Pons (tissue), 1 donor: ENCODE results near the gene FZD10.

Source experiments
- DNase-seq: peaks from one replicate; pipeline ENCODE4 v3.0.0-alpha.2; 2016; ENCODE audit warnings: low spot score

FZD10 gene

DNA sequence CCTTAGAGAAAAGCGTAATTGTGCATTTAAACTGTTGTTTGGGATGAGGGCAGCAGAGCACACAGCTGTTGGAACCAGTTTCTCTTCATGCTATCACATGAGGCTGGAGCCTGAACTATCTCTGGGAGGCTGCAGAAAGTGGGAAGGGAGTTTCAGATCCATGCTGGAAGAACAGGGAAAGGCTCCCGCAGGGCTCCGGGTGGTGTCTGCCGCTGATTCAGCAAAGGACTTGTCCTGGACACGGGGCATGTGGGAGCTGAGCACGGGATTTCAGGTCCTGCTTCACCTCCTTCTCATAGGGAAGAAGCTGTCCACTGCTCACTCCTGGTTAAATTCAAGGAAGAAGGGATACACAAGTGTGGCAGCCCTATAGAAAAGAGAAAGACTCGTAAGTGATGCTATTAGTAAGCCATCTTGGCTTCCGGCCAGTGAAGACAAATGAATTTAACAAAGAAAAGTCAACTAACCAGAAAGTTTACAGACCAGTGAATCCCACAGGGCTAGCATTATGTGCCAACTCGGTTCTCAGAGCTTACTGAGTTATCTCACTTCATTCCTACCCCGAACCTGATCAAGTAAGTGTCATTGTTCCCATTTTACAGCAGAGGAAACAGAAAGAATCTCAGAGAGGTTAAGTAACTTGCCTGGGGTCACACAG is 6.7 kb upstream of the FZD10 start:
- DNase-seq = no peak

DNA sequence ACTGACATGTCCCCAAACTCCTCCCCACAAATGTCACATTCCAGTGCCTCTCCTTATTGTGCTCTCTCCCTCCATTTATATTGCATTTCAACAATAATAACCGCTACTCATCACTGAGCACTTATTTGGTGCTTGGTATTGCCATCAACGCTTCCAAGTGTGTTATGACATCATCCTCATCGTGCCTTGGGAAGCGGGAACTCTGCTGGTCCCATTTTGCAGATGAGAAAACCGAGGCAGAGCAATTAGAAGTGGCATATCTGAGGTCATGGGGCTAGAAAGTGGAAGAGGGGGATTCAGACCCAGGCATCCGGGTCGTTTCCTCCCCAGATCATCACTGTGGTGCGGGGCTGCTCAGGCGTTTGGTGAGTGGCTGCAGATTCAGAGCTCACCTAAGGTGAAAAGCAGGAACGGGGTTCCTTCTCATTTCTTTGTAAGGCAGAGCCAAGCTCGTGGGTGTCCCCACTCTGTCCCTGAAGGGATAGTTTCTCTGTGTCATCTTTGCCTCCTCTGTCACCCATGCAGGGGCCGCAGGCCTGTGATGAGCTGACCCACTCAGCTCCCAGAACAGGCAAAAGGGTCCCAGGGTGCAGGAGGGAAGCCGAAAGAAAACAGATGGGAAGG is 5.5 kb upstream of the FZD10 start:
- no peak for DNase-seq

DNA sequence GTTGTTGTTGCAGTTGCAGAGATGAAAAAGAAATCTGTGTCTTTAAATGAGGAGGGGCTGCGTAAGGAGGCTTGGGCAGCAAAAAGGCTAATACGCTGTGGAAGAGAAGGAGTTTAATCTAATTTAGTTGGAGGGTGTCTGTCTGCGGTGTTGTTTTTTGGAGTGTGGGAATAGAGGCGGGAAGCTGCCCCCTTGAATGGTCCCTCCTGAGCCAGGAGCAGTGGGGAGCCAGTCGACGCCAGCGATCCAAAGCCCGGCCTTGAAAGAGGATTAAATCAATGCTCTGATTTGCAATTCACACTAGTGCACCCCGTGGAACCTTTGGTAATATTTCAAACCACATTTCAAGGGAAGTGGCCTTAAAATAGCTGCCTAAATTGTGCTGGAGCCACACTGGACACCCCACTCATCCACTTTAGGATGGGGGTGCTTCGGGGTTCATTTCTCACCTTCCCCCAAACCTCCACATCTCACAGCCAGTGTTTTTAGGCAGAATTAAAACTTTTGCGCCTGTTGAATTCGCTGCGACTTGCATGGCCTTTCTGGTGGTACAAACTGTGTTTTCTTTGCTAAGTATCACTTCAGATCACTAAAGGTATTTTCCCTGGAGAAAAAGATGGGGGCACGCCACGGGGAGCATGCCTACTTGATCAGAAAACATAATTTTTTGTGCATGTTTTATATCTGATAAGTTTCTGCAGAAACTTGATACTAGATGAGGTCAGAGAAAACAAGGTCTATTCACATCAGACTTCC is 4.1 kb upstream of the FZD10 start:
- DNase-seq = no peak

DNA sequence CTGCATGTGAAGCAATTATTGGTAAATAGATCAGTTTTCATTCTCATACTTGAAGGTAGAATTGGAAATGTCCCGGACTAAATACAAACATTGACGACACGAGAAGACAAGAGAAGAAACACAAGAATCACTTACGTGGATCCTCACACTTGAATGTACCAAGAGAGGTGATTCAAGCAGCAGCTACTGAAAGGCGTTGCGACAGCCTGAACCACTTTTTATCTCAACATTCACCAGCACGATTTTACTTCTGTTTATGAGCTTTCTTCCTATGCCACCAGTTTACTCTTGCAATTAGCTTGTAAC is 3.6 kb upstream of the FZD10 start:
- DNase-seq = no peak

DNA sequence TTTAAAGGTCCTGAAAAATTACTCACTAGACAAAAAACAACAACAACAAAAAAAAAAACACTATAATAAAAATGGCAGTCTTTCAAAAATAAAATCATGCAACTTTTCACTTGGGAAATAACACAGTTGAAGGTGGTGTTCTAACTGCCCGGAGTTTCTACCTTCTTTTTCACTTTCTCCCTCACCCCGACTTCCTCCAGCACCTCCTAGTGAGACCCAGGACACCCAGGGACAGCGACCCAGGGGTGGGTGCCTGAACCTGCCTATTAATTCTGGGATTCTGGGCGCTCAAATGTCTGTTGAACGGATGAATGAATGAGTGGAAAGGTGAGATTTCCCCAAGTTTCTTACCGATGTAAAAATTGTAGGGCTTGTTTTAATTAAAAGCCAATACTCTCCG is 2.0 kb upstream of the FZD10 start:
- DNase-seq = peak; percentile 5

DNA sequence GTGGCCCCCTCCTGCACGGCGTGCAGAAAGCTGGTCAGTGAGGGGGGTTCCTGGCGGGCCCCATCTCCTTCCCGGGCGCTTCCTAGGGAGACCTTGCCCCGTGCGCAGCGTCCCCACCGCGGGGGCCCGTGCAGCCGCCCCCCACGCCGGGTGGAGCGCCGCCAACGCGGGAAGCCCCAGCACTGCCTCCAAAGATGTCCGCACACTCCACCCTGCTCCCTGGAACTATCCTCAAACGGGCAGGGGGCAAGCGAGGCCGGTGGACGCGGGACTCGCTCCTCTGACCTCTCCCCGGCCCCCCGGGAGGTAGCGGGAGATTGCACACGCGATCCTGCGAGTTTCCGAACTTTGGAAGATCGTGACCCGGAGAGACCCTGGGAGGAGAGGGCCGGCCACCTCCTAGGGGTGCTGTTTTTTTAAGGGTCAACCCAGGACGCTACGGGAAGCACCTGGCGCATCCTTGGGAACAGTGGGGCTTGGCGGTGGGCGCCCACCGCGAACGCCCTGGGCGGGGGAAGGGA is 1.5 kb upstream of the FZD10 start:
- DNase-seq = no peak

DNA sequence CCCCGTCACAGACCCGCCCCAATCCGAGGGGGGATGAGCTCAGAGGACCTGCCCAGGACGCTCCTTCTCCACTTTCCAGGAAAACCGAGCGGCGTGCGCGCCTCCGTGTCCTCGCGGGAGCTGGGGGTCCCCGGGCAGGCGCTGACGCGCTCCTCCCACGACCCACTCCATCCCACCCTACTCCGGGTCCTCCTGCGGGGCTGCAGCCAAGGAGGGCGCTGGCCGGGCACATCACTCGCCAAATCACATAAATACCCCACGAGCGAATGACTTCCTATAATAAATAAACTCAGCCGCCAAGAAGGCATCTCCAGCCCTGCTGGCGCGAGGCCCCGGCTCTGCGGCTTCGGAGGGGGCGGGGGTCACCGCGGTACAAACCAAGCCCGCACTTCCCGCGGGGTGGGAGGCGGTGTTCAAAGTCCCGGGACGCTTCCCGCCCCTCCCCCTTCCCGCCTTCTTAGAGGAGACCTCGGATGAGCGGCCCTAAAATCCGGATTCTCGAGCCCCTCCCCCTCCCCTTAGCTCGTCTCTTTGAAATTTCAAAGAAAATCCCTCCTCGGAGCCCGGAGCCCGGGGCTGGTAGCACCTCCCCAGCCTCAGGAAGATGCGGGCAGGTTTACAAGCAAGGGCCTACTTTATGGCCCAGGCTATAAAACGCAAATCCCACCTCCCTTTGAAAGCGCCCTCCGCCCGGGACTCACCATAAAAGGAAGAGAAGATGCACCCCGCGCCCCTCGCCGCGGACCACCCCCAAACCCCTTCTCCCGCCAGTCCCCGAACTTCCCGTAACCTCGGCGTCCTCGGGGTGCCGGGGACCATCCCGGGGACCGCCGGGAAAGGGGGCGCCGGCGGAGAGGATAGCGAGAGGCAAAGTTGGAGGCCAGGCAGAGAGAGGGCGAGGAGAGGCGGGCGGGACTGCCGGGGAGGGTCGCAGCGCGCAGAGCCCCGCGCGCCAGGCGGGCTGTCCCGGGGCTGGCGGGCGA is 712 bp upstream of the FZD10 start:
- no peak for DNase-seq

DNA sequence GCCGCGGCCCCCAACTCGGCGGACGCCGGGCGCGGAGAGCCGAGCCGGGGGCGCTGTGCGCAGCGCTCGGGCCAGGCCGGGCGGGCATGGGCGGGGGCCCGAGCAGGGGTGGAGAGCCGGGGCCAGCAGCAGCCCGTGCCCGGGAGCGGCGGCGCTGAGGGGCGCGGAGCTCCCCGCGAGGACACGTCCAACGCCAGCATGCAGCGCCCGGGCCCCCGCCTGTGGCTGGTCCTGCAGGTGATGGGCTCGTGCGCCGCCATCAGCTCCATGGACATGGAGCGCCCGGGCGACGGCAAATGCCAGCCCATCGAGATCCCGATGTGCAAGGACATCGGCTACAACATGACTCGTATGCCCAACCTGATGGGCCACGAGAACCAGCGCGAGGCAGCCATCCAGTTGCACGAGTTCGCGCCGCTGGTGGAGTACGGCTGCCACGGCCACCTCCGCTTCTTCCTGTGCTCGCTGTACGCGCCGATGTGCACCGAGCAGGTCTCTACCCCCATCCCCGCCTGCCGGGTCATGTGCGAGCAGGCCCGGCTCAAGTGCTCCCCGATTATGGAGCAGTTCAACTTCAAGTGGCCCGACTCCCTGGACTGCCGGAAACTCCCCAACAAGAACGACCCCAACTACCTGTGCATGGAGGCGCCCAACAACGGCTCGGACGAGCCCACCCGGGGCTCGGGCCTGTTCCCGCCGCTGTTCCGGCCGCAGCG is 639 bp downstream of the FZD10 start:
- no peak for DNase-seq

DNA sequence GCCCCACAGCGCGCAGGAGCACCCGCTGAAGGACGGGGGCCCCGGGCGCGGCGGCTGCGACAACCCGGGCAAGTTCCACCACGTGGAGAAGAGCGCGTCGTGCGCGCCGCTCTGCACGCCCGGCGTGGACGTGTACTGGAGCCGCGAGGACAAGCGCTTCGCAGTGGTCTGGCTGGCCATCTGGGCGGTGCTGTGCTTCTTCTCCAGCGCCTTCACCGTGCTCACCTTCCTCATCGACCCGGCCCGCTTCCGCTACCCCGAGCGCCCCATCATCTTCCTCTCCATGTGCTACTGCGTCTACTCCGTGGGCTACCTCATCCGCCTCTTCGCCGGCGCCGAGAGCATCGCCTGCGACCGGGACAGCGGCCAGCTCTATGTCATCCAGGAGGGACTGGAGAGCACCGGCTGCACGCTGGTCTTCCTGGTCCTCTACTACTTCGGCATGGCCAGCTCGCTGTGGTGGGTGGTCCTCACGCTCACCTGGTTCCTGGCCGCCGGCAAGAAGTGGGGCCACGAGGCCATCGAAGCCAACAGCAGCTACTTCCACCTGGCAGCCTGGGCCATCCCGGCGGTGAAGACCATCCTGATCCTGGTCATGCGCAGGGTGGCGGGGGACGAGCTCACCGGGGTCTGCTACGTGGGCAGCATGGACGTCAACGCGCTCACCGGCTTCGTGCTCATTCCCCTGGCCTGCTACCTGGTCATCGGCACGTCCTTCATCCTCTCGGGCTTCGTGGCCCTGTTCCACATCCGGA is 1.4 kb downstream of the FZD10 start:
- no peak for DNase-seq

DNA sequence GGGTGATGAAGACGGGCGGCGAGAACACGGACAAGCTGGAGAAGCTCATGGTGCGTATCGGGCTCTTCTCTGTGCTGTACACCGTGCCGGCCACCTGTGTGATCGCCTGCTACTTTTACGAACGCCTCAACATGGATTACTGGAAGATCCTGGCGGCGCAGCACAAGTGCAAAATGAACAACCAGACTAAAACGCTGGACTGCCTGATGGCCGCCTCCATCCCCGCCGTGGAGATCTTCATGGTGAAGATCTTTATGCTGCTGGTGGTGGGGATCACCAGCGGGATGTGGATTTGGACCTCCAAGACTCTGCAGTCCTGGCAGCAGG is 1.9 kb downstream of the FZD10 start:
- no peak for DNase-seq

DNA sequence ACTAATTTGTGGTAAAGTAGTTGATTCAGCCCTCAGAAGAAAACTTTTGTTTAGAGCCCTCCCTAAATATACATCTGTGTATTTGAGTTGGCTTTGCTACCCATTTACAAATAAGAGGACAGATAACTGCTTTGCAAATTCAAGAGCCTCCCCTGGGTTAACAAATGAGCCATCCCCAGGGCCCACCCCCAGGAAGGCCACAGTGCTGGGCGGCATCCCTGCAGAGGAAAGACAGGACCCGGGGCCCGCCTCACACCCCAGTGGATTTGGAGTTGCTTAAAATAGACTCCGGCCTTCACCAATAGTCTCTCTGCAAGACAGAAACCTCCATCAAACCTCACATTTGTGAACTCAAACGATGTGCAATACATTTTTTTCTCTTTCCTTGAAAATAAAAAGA is 2.7 kb downstream of the FZD10 start:
- DNase-seq = no peak

DNA sequence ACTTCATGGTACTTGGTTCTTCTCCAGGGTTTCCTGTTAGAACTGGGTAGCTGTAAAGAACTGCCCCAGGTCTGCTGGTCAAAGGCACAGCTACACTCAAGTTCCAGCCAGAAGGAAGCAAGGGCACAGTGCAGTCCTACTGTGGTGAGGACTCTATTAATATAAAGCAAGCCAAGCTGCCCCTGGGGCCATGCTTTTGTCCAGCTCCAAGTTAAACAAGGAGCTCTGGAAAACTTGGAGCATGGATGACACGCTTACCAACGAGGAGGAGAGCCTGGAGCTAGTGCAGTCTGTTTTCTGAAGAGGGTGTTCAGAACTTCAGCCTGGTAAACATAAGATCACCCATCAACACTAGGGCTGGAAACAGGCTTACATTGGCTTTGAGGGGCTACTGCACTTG is 4.0 kb downstream of the FZD10 start:
- DNase-seq = no peak

DNA sequence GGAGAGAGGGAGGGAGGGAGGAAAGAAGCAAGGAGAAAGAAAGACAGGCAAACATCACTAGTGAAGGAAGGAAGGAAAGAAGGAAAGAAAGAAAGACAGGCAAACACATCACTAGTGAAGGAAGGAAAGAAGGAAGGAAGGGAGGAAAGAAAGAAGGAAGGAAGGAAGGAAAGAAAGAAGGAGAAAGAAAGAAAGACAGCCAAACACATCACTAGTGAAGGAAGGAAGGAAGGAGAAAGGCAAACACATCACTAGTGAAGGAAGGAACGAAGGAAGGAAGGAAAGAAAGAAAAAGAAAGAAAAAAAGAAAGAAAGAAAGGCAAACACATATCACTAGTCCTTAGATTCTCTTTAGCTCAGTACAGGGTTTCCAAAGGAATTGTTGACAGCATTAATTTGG is 5.3 kb downstream of the FZD10 start:
- no peak for DNase-seq

DNA sequence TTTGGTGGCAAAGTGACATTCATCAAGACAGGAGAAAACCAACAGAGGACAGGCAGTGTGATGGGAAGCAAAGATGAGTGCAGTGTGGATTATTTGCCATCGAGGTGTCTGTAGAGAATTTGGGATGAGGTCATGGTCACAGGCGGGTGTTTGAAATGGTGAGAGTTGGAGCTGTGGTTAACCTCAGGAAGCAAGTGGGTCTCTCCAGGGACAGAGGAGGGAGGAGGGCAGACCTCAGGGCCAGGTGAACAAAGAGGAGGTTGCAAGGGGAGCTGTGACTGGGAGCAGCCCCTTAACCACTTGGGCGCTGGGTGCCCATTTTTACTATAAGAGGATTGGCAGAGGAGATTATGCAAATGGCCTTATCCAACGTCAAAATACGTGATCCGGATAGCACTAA is 7.0 kb downstream of the FZD10 start:
- DNase-seq = no peak

DNA sequence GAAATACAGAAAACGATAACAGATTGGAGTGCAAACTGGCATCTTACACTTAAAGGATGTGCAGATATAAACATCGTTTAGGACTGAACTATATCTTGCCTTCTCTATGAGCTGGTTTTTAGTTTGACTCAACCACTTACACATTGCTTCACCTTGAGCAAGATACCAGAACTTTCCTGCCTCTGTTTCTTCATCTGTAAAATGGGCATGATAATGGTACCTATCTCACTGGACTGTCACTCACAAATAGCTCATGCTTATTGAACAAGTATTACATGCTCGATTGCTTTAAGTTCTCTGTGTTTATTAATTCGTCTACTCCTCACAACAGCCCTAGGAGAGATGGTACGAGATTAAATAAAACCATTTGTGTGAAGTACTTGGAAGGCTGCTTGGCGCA is 7.7 kb downstream of the FZD10 start:
- DNase-seq = no peak

DNA sequence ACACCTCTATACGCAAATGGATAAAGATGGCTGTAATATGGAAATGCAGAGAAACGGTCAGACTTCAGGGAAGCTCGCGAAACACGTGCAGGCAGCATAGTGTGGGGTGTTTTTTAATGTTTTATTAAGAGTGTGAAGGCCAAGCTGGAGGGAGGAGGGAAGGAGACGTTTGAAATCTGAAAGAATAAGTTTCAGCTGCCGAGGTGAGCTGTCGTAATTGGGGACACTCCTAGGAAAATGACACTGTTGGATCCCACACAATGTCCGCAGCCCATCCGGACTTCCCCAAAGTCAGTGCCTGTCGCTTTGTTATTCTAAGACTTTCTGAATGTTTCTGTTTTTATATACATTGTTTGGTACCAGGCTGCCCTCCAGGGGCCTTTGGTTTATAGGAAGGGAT is 8.3 kb downstream of the FZD10 start:
- DNase-seq = no peak

DNA sequence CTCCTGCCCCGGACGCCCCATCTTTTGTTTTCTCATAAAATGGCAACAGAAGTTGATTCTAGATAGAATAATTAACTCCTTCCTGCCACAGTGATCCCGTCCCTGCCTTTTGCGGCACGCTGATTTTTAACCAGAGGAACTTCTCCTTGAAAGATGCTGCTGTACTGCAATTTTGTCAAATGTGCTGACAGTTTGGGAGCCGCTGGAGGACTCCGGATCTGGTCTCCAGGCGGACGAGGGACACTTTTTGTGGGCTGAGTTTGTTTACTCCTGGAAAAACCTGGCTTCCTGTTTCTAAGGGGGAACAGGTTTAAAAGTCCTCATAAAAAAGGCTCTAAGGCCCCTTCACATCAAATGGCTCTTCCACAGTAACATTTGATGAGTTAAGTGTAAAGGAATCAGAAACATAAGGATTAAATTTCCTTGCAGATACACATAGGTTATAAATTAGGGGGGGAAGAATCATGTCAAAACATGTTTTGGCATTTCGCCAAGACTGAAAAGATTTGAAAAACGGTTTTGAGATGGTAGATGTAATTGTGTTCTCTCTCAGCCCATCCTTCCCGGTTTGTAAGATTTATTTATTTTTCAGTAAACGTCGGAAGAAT is 15.5 kb downstream of the FZD10 start:
- DNase-seq = no peak

DNA sequence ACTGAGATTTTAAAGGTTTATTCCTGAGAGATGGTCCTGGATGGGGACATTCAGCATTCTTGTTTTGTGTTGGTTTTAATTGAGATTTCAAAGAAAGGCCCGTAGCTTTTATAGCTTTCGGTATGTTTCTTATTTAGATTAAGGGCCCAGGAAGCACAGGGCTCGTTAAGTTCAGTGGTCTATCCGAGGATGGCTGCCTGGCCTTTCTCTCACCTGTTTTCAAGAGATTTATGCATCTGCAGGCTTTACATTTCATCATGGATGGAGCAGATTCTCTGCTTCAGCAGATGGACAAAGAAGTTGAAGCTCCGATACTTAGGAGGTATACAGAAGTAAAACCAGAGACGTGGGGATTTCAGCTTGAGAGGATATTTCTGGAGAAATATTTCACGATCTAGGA is 16.0 kb downstream of the FZD10 start:
- DNase-seq = no peak

DNA sequence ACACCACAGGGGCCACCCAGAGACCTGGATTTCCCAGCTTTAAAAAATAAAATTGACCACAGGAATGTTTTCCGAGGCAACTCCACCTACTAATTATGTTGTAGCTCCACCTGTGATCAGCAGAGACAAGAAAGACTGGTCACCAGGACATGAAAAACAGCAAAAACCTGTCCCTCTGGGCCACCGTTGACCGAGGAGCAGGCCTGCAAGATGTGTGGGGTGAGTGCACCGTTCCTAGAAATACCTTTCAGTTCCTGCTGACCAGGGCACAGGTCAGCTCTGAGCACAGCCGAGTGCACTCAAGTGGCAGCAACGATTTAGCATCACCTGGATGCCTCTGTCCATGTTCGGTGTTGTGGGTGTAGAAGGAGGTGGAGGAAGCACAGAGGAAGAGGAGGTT is 16.9 kb downstream of the FZD10 start:
- DNase-seq = no peak

DNA sequence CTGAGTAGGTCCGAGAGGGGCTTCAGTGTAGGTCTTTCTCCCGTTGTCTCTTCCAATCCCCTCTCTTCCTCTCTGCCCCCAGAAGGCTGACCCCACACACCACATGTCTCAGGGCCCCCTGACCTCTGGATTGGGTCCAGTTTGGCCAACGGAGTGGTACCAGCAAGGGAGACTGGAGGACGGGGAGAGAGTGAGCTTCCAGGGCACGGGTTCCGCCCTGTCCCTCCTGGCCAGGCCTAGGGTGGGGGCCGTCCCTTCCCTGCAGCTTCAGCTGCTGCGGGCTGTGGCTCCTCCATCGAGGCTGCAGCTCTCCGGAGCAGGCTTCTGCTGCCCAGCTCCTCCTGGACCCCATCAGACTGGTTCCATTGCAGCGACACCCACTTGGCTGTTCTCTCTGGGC is 17.4 kb downstream of the FZD10 start:
- no peak for DNase-seq

DNA sequence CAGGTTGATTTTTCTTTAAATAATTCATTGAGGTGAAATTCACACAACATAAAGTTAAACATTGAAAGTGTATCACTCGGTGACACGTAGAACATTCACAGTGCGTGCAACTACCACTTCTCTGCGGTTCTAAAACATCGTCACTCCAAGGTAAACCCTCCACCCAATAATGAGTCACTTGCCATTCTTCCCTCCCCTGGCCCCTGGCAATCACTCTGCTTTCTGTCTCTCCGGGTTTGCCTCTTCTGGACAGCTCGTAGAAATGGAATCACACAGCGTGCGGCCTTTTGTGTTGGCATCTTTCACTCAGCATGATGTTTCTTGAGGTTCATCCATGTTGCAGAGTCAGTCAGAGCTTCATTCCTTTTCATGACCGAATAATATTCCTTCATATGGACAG is 18.9 kb downstream of the FZD10 start:
- DNase-seq = no peak
